Regular cardiac myocyte (primary cell): ENCODE results near the gene C20orf173. TPM values are rescaled to one million over a fixed set of nuclear protein-coding genes. Genes with fewer than 3 reads are reported as not detected.

Experiments
- total RNA-seq: library from RNA; depleted of rRNA; stranded (reverse); fragments of >200 nt; gene quantifications from 2 replicates; pipeline ENCODE4 v1.2.3, GENCODE V29; 2014

Gene C20orf173
- total RNA-seq: not detected in 2 replicates

GRCh38 chr20:35529552-35529951, at the start of gene C20orf173:
TSS of gene C20orf173 (minus strand) at chr20:35529652. CDS start at chr20:35529373, 279 bp downstream.

GRCh38 chr20:35541783-35542662, 12.6 kb upstream of the C20orf173 start, which contains the start of gene ERGIC3:
TSS of gene ERGIC3 (plus strand) at chr20:35542078. CDS start at chr20:35542098, 20 bp downstream.

Other genes with a start within 250 kb of the C20orf173 start
- gene EIF6, start 244.9 kb downstream of the C20orf173 start, total RNA-seq: 104 and 187 TPM in 2 replicates
- gene FAM83C, start 237.2 kb downstream of the C20orf173 start, total RNA-seq: under 0.01 TPM in 1 of 2 replicates, not detected in the other
- gene UQCC1, start 117.7 kb downstream of the C20orf173 start, total RNA-seq: 22.2 and 31.9 TPM in 2 replicates
- gene GDF5, start 91.4 kb downstream of the C20orf173 start, total RNA-seq: 1.9 and 24.2 TPM in 2 replicates
- gene CEP250, start 74.1 kb downstream of the C20orf173 start, total RNA-seq: 32.4 and 35.2 TPM in 2 replicates
- 336 and 765 TPM in 2 replicates for gene ERGIC3, start 12.4 kb upstream of the C20orf173 start, total RNA-seq
- 17.1 and 36.1 TPM in 2 replicates for gene SPAG4, start 86.2 kb upstream of the C20orf173 start, total RNA-seq
- 145 and 170 TPM in 2 replicates for gene CPNE1, start 135.2 kb upstream of the C20orf173 start, total RNA-seq
- 29.9 and 33.2 TPM in 2 replicates for gene RBM12, start 135.2 kb upstream of the C20orf173 start, total RNA-seq
- 26.5 and 28.0 TPM in 2 replicates for gene NFS1, start 169.7 kb upstream of the C20orf173 start, total RNA-seq
- 182 and 251 TPM in 2 replicates for gene ROMO1, start 169.8 kb upstream of the C20orf173 start, total RNA-seq
- 260 and 357 TPM in 2 replicates for gene RBM39, start 212.6 kb upstream of the C20orf173 start, total RNA-seq
- gene PHF20, start 242.4 kb upstream of the C20orf173 start, total RNA-seq: 28.6 and 29.3 TPM in 2 replicates